ENCODE results near the gene WNT3A. TPM values are rescaled to one million over a fixed set of nuclear protein-coding genes. Genes with fewer than 3 reads are reported as not detected.

The WNT3A gene
- total RNA-seq, 4 donors from 2014 or later, result 1.9 to 4.1 (median 3.5) TPM

GRCh38 chr1:228073061-228073856, 66.5 kb downstream of the WNT3A start:
- DNase-seq (ENCODE audit: low spot score in 2 of 2), result peak in 1 of 2 donors; percentile 74
- no peak overlapping the region for H3K4me3 ChIP-seq (ENCODE audit: low read depth, poor library complexity, severe bottlenecking)
- TF ChIP-seq POLR2A (IDR thresholded peaks at IDR 0.05) (no peak), CTCF (IDR thresholded peaks at IDR 0.05) (no peak)
- intact Hi-C loops (cut with DNase I; ENCODE audit: low total_unique reads), result no loop called here
- 59 to 62% methylated on average over 22 to 23 of the region's 23 CpGs for WGBS, 2 donors

GRCh38 chr1:228073857-228074545, 67.2 kb downstream of the WNT3A start:
- peak in 1 of 2 donors; percentile 75 for DNase-seq (ENCODE audit: low spot score in 2 of 2)
- intact Hi-C loops (cut with DNase I; ENCODE audit: low total_unique reads), result no loop called here
- TF ChIP-seq CTCF (IDR thresholded peaks at IDR 0.05) (no peak), POLR2A (IDR thresholded peaks at IDR 0.05) (no peak)
- 45 to 49% methylated on average over 16 of the region's 16 CpGs for WGBS, 2 donors
- no peak overlapping the region for H3K4me3 ChIP-seq (ENCODE audit: low read depth, poor library complexity, severe bottlenecking)

GRCh38 chr1:228074954-228075730, 68.3 kb downstream of the WNT3A start:
- no peak overlapping the region for H3K4me3 ChIP-seq (ENCODE audit: low read depth, poor library complexity, severe bottlenecking)
- WGBS, 2 donors, result 37 to 47% methylated on average over 13 to 14 of the region's 18 CpGs
- DNase-seq (ENCODE audit: low spot score in 2 of 2), result peak in 1 of 2 donors; percentile 75
- intact Hi-C loops (cut with DNase I; ENCODE audit: low total_unique reads), result loop anchor here (5.0 kb wide), 1 partner anchor 298 kb away; no protein-coding TSS in a partner anchor
- no peak for TF ChIP-seq CTCF (IDR thresholded peaks at IDR 0.05)
- no peak for TF ChIP-seq POLR2A (IDR thresholded peaks at IDR 0.05)

- intact Hi-C loops (cut with DNase I; ENCODE audit: low total_unique reads), result loop anchor here (5.0 kb wide), 1 partner anchor 299 kb away; no protein-coding TSS in a partner anchor
- DNase-seq (ENCODE audit: low spot score in 2 of 2), result no peak
- H3K4me3 ChIP-seq (ENCODE audit: low read depth, poor library complexity, severe bottlenecking), result no peak overlapping the region
- WGBS, 2 donors, result 76 to 87% methylated on average over 9 of the region's 9 CpGs
- no peak for TF ChIP-seq POLR2A (IDR thresholded peaks at IDR 0.05)
- no peak for TF ChIP-seq CTCF (IDR thresholded peaks at IDR 0.05)
Observed at GRCh38 chr1:228075801-228076271, 69.0 kb downstream of the WNT3A start.

GRCh38 chr1:228076796-228077430, 70.1 kb downstream of the WNT3A start:
- 73 to 81% methylated on average over 8 to 9 of the region's 9 CpGs for WGBS, 2 donors
- TF ChIP-seq CTCF (IDR thresholded peaks at IDR 0.05) (no peak), POLR2A (IDR thresholded peaks at IDR 0.05) (no peak)
- intact Hi-C loops (cut with DNase I; ENCODE audit: low total_unique reads), result loop anchor here (5.0 kb wide), 1 partner anchor 300 kb away; no protein-coding TSS in a partner anchor
- H3K4me3 ChIP-seq (ENCODE audit: low read depth, poor library complexity, severe bottlenecking), result no peak overlapping the region
- DNase-seq (ENCODE audit: low spot score in 2 of 2), result peak in 1 of 2 donors; percentile 64
